GM18867 (cell line): ENCODE results near the gene RHOG.
A peak's percentile ranks its signal among the peaks of the same experiment; 100 is the strongest.

Source experiments
- ATAC-seq: cut with Tn5 transposase; IDR thresholded peaks from one replicate; pipeline ENCODE4 v1.9.1; 2021; ENCODE audit warnings: mild to moderate bottlenecking, moderate library complexity; ENCODE audit not compliant: unreplicated experiment

Gene RHOG

DNA sequence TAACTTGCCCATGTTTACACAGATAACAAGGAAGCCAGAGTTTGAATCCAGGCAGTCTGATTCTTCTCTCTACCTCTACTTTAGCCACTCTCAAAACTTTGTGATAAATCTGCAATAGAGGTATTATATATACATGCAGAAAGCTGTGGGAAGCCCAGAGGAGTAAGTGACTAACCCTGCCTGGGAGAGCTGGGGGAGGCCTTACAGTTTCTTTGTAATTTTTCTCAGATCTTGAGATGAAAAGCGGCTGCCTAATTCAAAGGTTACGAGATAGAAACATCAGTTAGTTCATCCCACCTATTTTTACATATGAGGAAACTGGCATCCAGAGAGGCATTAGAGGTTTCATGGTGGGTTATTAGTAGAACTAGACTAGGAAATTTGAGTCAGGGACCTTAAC lies 19.6 kb upstream of the RHOG start:
- ATAC-seq = no peak

DNA sequence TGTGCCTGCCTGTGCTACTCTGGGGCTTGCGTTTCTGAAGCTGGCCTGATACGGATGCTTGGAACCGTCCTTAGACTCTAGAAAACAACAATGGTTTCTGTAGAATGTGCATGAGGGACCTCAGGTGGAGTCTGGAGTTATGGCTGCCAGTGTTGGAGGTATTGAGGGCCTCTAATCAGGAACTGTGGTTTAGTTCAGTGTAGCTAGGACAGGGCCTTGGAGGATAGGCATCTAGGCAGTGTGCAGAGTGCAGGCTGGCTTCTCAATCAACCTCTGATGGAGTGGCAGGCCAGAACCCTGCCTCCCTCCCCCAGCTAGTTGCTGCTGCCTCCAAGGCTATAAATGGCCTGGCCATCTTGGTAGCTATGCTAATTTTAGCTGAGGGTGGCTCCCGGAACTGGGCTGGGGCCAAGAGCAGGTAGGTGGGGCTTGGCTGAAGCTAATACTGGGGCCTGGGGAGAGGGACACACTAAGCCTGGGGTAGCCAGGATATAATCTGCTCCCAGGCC lies 18.7 kb upstream of the RHOG start:
- peak; percentile 29 for ATAC-seq

DNA sequence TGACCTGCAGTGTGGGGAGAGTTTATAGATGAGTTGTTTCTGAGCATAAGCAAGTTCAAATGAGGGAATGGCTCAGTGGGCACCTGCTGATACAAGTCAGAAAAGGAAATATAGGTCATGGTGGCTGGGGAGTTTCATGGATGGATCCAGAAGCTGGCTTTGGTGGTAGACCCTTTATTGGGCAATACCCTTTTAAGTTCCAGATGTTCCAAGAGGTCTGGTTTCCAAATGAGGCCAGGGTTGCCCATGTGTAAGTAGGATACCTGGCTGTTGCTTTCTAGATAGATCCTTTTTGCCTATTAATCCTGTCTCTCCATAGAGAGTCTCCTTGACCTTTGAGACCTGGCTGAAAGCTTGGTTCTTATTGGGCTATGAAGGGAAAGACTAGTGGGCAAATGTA lies 16.9 kb upstream of the RHOG start:
- ATAC-seq = no peak

DNA sequence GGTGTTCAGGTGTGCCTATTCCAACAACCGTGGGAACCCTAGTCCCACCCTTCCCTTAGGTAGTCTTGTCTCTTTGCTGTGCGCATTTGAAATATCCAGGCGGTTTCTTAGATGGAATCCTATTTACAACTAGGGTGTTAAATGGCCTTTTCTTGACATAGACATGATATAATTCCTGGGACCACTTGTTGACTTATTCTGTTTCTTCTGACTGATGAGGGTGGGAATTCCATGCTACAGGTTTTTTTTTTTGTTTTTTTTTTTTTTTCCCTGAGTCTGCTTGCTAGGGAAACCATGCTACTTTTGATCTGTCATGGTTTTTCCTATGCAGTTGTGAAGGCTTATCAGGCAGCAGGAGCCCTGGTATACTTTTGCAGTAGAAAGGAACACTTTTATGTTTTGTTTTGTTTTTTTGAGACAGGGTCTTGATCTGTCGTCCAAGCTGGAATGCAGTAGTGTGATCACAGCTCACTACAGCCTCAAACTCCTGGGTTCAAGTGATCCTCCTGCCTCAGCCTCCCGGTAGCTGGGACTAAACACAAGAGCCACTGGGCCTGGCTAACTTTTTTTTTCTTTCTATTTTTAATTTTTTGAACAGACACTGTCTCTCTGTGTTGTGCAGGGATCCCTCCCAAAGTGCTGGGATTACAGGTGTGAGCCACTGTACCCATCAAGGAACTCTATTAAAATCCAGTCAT lies 16.2 kb upstream of the RHOG start:
- ATAC-seq = no peak

DNA sequence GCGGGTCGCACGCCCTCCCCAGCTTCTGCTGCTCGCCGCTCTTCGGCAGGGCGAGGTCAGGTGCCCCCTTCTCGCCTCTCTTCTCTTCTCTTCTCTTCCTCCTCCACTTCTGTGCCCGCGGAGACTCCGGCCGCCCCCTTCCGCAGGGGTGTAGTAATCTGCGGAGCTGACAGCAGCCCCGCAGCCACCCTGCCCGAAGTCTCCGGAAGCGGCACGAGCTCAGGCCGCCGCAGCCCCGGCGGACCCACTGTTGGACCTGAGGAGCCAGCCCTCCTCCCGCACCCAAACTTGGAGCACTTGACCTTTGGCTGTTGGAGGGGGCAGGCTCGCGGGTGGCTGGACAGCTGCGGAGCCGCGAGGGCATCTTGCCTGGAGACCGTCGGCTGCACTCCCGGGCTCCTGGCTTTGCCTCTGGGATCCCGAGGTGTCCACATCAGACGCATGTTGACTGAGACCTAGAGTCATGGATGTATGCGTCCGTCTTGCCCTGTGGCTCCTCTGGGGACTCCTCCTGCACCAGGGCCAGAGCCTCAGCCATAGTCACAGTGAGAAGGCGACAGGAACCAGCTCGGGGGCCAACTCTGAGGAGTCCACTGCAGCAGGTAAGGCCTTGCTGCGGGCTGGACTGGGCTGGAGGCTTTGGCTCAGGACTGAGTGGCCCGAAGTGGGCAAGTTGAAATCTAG lies 15.2 kb upstream of the RHOG start:
- ATAC-seq = peak; percentile 20

DNA sequence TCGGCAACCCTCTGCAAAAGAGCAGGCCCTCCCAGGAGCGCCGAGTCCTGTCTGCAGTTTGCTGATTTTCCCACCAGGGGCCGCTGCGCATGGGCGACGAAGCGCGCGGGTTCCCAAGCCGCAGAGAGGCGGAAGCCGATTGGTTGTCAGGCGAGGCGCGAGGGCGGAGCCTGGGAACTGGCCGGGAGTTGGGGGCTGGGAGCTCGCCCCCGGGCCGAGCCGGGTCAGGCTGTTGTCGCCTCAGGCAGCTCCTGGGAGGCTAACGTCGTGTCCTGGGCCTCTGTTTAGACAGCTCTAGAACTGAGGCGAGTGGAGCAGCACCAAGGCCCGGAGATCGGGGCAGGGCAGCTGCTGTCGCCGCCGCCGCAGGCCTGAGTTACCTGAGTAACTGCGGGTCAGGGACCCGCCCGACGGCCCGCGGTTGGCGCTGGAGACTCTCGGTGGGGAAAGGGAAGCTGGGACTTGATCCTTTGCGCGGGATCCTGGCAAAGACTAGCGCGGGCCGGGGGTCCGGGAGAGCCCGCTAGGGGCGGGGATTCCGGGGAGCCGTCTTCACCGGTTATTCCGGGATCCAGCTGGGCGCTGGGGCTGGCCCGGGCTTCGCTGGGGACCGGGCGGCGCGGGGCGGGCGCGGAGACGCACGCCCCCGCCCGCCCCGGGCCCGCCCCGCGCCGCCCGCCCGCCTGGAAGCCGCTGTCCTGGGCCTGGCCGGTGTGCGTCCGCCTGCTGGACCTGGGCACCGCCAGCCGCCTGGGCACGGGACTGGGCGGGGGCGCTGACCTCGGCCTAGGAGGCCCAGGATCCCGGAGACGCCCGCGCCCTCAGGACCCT lies 14.4 kb upstream of the RHOG start, which contains the start of gene STIM1:
Gene STIM1, plus strand, starts transcription at position 688 of the 831 bp plus-strand sequence. CDS start 607 bp downstream, outside the sequence.
- peak; percentile 72 for ATAC-seq

DNA sequence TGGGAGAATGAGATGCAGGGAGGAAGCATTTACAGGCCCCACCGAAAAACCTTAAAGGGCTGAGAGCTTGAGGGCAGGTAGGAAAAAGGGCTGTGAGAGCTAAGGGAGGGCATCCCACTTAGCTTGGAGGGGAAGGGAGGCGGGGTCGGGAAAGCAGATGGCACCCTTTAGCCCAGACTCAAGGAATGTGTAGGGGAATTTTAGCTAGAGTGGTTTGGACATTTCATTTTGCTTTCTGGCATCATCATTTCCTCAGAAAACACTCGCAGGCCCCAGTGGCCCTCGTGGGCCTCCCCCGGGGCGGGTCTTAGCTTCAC lies 13.9 kb upstream of the RHOG start:
- peak; percentile 10 for ATAC-seq

DNA sequence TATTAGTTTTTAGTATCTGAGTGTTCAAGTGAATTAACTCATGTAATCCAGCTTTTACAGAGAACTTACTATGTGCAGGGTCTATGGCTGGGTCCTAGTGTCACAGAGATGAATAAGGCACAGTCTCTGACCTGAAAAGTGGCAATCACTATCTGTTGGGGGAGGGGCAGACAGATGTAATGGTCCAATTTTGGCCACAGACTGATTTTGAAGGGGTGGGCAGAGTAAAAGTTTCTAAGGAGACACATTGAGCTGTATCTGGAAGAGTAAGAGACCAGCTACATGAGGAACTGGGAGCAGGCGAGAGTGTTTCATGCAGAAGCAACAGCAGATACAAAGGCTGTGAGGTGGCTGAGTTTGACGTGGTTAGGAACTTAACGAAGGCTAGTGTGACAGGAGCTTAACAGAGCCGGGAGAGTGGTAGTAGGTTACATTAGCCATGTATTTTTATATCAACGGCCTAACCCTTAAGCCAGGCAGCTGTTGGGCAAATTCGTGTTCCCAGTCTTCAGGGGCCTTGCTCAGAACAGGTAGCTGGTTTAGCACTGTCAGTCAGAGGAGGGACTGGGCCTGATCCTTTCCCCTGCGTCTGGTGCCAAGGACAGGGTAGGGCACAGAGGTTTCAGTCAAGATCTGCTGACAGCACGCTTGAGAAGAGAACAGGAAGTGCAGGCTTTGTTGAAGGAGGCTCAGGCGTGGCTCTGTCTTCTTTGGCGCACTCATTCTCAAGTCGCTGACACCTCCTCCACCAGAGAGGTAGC lies 13.3 kb upstream of the RHOG start:
- peak; percentile 30 for ATAC-seq

DNA sequence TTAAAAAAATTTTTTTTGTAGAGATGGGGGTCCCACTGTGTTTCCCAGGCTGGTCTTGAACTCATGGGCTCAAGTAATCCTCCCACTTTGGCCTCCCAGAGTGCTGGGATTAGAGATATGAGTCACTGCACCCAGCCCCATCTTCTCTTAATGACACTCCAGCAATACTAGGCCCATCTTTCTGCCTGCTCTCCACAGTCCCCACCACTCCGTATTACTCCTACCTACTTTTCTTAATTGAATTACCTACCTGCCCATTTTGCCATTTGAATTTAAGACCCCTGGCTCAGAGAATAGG lies 12.7 kb upstream of the RHOG start:
- ATAC-seq = no peak

DNA sequence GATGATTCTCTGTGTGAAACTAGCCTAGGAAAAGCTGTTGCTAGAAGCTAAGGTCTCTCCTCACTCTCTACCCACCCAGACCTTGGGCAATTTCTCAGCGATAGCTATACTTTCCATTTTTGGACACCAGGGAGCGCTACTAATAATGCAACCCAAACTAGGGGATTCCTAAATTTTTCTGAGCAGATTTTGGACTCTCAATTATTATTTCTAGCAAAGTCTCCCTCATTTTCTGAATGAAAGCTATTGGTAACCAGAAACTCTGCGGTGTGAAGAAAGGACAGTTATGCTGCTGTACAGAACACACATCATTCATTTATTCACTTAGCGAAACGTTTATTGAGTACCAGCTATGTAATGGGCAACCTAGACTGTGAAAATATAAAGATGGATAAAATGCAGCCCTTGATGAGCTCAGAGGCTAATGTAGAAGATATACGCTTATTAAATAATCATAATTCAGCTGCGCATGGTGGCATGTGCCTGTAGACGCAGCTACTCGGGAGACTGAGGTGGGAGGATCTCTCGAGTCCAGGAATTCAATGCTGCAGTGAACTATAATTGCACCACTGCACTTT lies 8.6 kb upstream of the RHOG start:
- ATAC-seq = peak; percentile 64

DNA sequence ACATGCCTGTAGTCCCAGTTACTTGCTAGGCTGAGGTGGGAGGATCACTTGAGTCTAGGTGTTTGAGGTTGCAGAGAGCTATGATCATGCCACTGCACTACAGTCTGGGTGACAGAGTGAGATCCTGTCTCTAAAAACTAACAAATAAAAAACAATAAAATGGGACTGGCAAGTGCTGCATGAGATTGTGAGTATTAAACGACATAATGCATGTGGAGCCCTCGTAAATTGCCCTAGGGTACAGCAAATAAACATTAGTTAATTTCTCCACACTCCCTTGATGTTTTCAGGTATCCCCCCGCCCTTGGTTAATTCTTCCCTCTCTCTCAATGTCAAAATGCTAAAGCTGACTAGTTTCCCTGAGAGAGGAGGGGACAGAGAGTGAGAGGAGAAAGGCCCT lies 4.9 kb upstream of the RHOG start:
- ATAC-seq = no peak

DNA sequence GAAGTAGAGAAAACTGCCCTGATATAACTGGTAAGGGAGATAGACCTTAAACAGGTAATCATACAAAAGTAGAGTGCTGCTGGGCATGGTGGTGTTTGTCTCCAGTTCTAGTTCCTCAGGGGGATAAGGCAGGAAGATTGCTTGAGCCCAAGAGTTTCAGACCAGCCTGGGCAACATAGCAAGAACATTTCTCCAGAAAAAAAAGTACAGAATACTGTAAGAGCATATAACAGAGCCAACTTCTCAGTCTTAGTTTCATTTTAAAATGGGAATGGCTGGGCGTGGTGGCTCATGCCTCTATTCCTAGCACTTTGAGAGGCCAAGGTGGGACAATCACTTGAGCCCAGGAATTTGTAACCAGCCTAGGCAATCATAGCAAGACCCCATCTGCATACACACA lies 4.5 kb upstream of the RHOG start:
- no peak for ATAC-seq

DNA sequence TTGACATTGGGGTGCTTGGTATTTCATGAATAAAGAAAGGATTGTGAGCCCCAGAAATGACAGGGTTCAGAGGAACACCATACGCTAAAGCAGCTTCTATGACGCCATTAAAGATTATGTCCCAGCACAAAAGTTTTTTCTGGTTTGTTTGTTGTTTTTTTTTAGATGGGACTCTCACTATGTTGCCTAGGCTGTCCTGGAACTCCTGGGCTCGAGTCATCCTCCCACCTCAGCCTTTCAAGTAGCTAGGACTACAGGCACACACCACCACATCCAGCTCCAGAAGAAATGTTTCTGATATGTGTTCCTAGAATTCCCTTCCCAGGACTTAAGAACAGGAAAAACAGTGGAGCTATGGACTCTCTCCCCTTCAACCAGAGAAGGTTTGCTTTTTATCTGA lies 2.6 kb upstream of the RHOG start:
- ATAC-seq = no peak

DNA sequence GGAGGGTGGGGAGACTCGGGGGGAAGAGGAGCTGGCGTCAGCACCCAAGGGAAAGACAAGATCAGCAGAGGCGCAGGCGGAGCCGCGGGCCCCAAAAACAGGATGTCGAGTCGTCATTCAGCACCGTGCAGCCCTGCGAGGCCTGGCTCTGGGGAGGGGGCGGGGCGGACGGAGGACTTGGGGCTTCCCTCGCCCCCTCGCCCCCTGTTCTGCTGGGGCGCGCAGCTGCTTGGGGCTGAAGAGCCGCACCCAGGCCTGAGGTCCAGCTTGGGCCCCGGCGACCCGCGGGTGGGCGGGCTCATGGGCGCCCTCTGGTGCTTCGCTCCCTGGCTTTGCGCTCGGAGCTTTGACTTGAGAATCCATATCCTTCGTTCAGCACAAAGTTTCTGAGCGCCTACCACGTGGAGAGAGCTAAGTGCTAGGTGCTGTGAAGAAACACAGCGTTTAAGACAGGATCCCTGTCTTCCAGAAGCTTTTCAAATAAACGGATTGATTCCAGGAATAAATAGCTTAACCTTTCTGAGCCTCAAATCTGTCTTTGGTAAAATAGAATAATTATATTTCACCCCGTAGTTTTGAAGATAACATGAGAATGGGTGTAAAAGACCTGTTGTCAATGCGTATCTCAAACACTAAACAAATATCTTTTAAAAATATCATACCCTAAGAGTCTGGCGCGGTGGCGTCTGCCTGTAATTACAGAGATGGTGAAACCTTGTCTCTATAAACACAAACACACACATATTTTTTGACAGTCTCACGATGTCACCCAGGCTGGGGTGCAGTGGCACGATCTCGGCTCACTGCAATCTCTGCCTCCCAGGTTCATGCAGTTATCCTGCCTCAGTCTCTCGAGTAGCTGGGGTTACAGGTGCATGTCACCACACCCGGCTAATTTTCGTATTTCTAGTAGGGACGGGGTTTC lies 929 bp upstream of the RHOG start:
- ATAC-seq = peak; percentile 55

DNA sequence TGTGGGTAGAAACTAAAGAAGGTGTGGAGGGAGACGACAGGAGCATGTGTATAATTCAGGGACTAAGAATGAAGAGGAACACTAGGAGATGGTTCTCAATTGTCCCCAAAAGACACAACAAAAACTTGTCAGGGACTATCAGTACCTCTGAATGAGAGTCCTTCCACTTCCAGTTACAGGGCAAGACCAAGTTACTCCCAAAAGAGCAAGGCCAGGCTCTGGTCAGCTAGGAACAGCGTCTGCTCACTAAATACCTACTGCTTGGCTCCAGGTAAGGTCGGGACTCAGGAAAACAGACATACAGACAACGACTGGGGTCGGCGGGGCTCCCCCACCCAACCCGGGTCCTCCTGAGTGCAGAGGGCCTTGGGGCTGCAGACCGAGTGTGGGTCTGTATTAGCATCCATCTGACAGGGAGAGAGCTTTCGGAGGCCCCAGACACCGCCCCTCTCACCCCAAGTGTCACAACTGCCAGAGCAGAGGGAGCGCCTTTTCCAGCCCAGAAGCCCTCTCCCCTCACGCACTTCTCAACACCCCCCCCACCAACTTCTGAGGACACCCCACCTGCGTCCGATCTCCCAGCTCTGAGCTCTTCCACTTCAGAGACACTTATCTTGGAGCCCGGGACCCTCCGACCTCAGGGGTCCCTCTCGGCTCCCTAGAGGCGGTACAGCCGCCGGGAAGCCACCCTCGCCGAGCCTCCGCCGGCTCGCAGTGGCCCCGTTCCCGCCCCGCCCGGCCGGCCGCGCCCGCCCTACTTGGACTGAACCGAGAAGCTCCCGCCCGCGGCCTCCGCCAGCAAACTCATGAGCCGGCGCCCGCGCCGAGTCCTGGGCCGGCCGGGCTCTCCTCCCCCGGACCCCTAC lies 522 bp downstream of the RHOG start:
- no peak for ATAC-seq

DNA sequence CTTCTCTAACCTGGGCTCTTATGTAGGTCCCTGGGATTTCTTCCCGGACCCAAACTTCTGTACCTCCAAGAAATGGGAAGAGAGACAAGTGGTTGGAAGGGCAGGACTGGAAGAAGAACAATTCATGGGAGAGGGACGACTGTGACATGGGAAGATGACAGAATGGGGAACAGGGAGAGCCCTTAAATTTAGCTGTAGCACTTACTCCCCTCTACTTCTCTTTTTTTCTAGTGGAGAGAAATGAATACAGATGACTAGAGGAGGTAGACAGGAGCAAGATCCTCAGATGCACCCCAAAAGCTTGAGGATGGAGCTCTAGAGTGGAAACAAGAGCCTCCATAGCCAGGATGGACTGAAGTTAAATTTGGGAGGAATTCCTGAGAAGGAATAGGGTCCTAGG lies 2.3 kb downstream of the RHOG start:
- ATAC-seq = no peak

DNA sequence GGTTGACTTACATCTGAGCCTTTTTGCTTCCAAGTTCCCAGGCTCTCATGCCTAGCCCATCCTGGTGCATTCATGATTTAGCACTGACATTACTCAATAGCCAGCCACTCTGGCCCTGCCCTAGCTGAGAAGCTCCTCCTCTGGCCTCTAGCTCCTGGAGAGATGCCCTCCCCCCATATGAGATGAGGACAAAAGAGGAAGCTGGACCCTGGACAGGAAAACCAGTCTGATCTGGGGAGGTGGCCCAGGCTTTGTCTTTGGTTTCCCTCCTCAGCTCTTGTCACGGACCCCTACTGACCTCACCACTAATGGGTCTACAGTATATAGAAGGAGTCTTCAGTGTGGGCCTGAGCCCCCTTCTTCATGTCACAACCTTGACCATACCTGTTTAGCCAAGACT lies 3.0 kb downstream of the RHOG start:
- no peak for ATAC-seq

DNA sequence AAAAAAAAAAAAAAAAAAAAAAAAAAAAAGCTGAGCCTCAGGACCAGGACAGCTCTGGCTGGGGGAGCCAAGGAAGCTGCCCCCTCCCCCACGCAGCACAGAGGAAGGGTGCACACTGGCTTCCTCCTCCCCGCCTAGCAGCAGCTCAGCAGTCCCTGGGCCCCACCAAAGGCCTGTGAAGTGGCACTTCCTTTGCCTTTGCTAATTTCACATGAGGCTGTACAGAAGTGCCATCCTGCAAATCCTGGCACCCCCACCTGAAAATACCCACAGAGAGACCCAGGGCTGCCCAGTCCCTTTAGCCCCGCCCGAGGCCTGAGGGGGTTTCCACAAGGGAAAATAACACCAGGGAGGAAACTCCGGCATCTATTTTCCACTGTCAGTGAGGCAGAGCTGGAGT lies 3.9 kb downstream of the RHOG start:
- no peak for ATAC-seq

DNA sequence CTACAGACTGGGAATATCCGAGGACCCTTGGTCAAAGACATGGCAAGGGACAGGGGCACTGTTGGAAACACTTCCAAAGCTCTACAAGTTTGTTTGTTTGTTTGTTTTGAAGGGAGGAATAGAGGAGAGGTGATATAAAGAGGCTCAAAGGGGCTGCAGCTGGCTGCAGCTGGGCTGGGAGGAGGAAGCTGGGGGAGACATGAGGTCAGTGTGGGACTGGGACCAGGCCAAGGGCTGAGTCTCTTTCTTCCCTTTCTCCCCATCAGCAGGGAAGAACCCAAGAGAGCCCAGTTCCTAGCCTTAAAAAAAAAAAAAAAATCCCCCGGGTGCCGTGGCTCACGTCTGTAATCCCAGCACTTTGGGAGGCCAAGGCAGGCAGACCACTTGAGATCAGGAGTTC lies 5.0 kb downstream of the RHOG start:
- no peak for ATAC-seq
